T-helper 2 cell treated with Interferon-gamma antibody and Interleukin-4, amounts not matched to agents 5 μg/mL and 100 μg/mL, for 36 hours (primary cell): ENCODE data around the gene PKMYT1.
A peak's percentile ranks its signal among the peaks of the same experiment; 100 is the strongest.

ENCODE experiments used
- DNase-seq: peaks from one replicate; pipeline ENCODE4 v3.0.0; 2021; ENCODE audit warnings: low spot score
- H3K27ac Mint-ChIP-seq: one replicate; pipeline ENCODE4 v1.8.0; 2021; ENCODE audit warnings: mild to moderate bottlenecking, mixed read lengths
- H3K27me3 Mint-ChIP-seq: one replicate; pipeline ENCODE4 v1.8.0; 2021; ENCODE audit warnings: low read depth, mixed read lengths
- H3K36me3 Mint-ChIP-seq: one replicate; pipeline ENCODE4 v1.8.0; 2021; ENCODE audit warnings: low read depth, mixed read lengths
- H3K4me1 Mint-ChIP-seq: one replicate; pipeline ENCODE4 v1.8.0; 2021; ENCODE audit warnings: low read depth, mixed read lengths
- H3K4me3 Mint-ChIP-seq: one replicate; pipeline ENCODE4 v1.8.0; 2022; ENCODE audit warnings: mild to moderate bottlenecking, moderate library complexity, mixed read lengths
- H3K9me3 Mint-ChIP-seq: one replicate; pipeline ENCODE4 v1.8.0; 2021; ENCODE audit warnings: mixed read lengths

The PKMYT1 gene

GRCh38 chr16:2980227-2981176 is at the start of gene PKMYT1:
TSS of gene PKMYT1 (minus strand) at chr16:2980446. CDS start at chr16:2979657, 789 bp downstream.
- Mint-ChIP-seq H3K27me3 (no peaks in the 10 kb centered on the region), H3K4me1 (peaks cover 15% of the 10 kb centered on the region), H3K9me3 (no peaks in the 10 kb centered on the region), H3K27ac (peak within 1 kb of the TSS; percentile 93), H3K36me3 (peaks cover 12% of the 10 kb centered on the region), H3K4me3 (peak within 1 kb of the TSS; percentile 91)
- peak; percentile 98 for DNase-seq

- peak overlapping the region; percentile 71 for H3K27ac Mint-ChIP-seq
- H3K4me1 Mint-ChIP-seq = peaks cover 21% of the 10 kb centered on the region
- peaks cover 21% of the 10 kb centered on the region for H3K36me3 Mint-ChIP-seq
- DNase-seq = peak; percentile 71
- peaks cover 40% of the 10 kb centered on the region for H3K27me3 Mint-ChIP-seq
- H3K4me3 Mint-ChIP-seq = peak overlapping the region; percentile 72
- no peaks in the 10 kb centered on the region for H3K9me3 Mint-ChIP-seq
Measured at GRCh38 chr16:3029491-3030221, 49.4 kb upstream of the PKMYT1 start.

GRCh38 chr16:3028716-3029319 is 48.6 kb upstream of the PKMYT1 start:
- H3K36me3 Mint-ChIP-seq = peaks cover 23% of the 10 kb centered on the region

GRCh38 chr16:3027983-3028715 is 47.9 kb upstream of the PKMYT1 start:
- Mint-ChIP-seq H3K9me3 (no peaks in the 10 kb centered on the region), H3K4me1 (peaks cover 28% of the 10 kb centered on the region), H3K27me3 (peaks cover 25% of the 10 kb centered on the region), H3K27ac (no peak overlapping the region), H3K36me3 (peaks cover 23% of the 10 kb centered on the region), H3K4me3 (peak overlapping the region; percentile 66)
- DNase-seq = peak; percentile 81

More at GRCh38 chr16:3028716-3029319, 48.6 kb upstream of the PKMYT1 start:
- no peak for DNase-seq
- peak overlapping the region; percentile 66 for H3K4me3 Mint-ChIP-seq
- H3K9me3 Mint-ChIP-seq = no peaks in the 10 kb centered on the region
- peak overlapping the region; percentile 26 for H3K27ac Mint-ChIP-seq
- peaks cover 24% of the 10 kb centered on the region for H3K4me1 Mint-ChIP-seq
- peaks cover 31% of the 10 kb centered on the region for H3K27me3 Mint-ChIP-seq

- Mint-ChIP-seq H3K9me3 (no peaks in the 10 kb centered on the region), H3K27ac (no peak overlapping the region), H3K27me3 (peaks cover 18% of the 10 kb centered on the region), H3K4me1 (peaks cover 31% of the 10 kb centered on the region), H3K36me3 (peaks cover 23% of the 10 kb centered on the region), H3K4me3 (no peak overlapping the region)
- DNase-seq = no peak
Measured at GRCh38 chr16:3027489-3027795, 47.2 kb upstream of the PKMYT1 start.

- no peak for DNase-seq
- H3K27me3 Mint-ChIP-seq = peaks cover 13% of the 10 kb centered on the region
- H3K36me3 Mint-ChIP-seq = peaks cover 23% of the 10 kb centered on the region
- H3K27ac Mint-ChIP-seq = no peak overlapping the region
- no peaks in the 10 kb centered on the region for H3K9me3 Mint-ChIP-seq
- H3K4me1 Mint-ChIP-seq = peaks cover 37% of the 10 kb centered on the region
- no peak overlapping the region for H3K4me3 Mint-ChIP-seq
Measured at GRCh38 chr16:3026609-3027488, 46.6 kb upstream of the PKMYT1 start.

- no peak overlapping the region for H3K27ac Mint-ChIP-seq
- H3K9me3 Mint-ChIP-seq = no peaks in the 10 kb centered on the region
- H3K36me3 Mint-ChIP-seq = peaks cover 26% of the 10 kb centered on the region
- DNase-seq = no peak
- peaks cover 41% of the 10 kb centered on the region for H3K4me1 Mint-ChIP-seq
- H3K27me3 Mint-ChIP-seq = peaks cover 11% of the 10 kb centered on the region
- no peak overlapping the region for H3K4me3 Mint-ChIP-seq
Measured at GRCh38 chr16:3026003-3026378, 45.7 kb upstream of the PKMYT1 start.

- Mint-ChIP-seq H3K36me3 (peaks cover 26% of the 10 kb centered on the region), H3K27me3 (peaks cover 11% of the 10 kb centered on the region), H3K27ac (no peak overlapping the region), H3K4me1 (peaks cover 44% of the 10 kb centered on the region), H3K9me3 (no peaks in the 10 kb centered on the region), H3K4me3 (peak overlapping the region; percentile 90)
- DNase-seq = no peak
Measured at GRCh38 chr16:3025032-3026002, 45.1 kb upstream of the PKMYT1 start.

- H3K4me3 Mint-ChIP-seq = peak within 1 kb of the TSS; percentile 90
- peaks cover 24% of the 10 kb centered on the region for H3K36me3 Mint-ChIP-seq
- H3K9me3 Mint-ChIP-seq = no peaks in the 10 kb centered on the region
- peaks cover 38% of the 10 kb centered on the region for H3K4me1 Mint-ChIP-seq
- DNase-seq = peak; percentile 96
- peaks cover 4% of the 10 kb centered on the region for H3K27me3 Mint-ChIP-seq
- peak within 1 kb of the TSS; percentile 90 for H3K27ac Mint-ChIP-seq
Measured at GRCh38 chr16:3023669-3024478, 43.6 kb upstream of the PKMYT1 start, which contains the start of the genes HCFC1R1 and THOC6. TSS of gene HCFC1R1 (minus strand) at chr16:3023942. CDS start at chr16:3023941, 1 bp downstream. TSS of gene THOC6 (plus strand) at chr16:3024035. CDS start at chr16:3024327, 292 bp downstream.

- Mint-ChIP-seq H3K4me3 (peak overlapping the region; percentile 90), H3K9me3 (no peaks in the 10 kb centered on the region), H3K27ac (peak overlapping the region; percentile 90), H3K4me1 (peaks cover 39% of the 10 kb centered on the region), H3K27me3 (peaks cover 3% of the 10 kb centered on the region), H3K36me3 (peaks cover 23% of the 10 kb centered on the region)
- no peak for DNase-seq
Measured at GRCh38 chr16:3023415-3023668, 43.1 kb upstream of the PKMYT1 start.

GRCh38 chr16:3022684-3023414 is 42.6 kb upstream of the PKMYT1 start:
- H3K9me3 Mint-ChIP-seq = no peaks in the 10 kb centered on the region
- peaks cover 3% of the 10 kb centered on the region for H3K27me3 Mint-ChIP-seq
- peaks cover 23% of the 10 kb centered on the region for H3K36me3 Mint-ChIP-seq
- peak overlapping the region; percentile 90 for H3K4me3 Mint-ChIP-seq
- peak overlapping the region; percentile 90 for H3K27ac Mint-ChIP-seq
- no peak for DNase-seq
- H3K4me1 Mint-ChIP-seq = peaks cover 40% of the 10 kb centered on the region
